Measurements from ENCODE around the gene TENM4. TPM values are rescaled to one million over a fixed set of nuclear protein-coding genes. Genes with fewer than 3 reads are reported as not detected.

The TENM4 gene
- total RNA-seq, 1 experiment from 2014 or later = 0.39 TPM

- Histone ChIP-seq H3K27me3 (ENCODE audit: control insufficient read depth, insufficient read depth, low read length) (peaks cover 3% of the 10 kb centered on the region; the same call in 1 of the 2 replicates), H3K27ac (ENCODE audit: low read length) (no peak overlapping the region), H3K36me3 (ENCODE audit: control insufficient read depth, insufficient read depth, low read length) (no peaks in the 10 kb centered on the region), H3K4me3 (ENCODE audit: low read depth in 2 of 2, low read length in 2 of 2) (no peak overlapping the region), H3K9me3 (ENCODE audit: control insufficient read depth, insufficient read depth, low read depth, low read length) (no peaks in the 10 kb centered on the region), H3K4me1 (ENCODE audit: control insufficient read depth, insufficient read depth, low read length) (no peaks in the 10 kb centered on the region)
- CTCF ChIA-PET = no interaction called here
- intact Hi-C loops (cut with micrococcal nuclease; ENCODE audit: unreplicated experiment) = no loop called here
- TF ChIP-seq POLR2AphosphoS5 (IDR thresholded peaks at IDR 0.05; ENCODE audit: low read depth, low read length) (no peak), SIN3A (IDR thresholded peaks at IDR 0.05; ENCODE audit: borderline replicate concordance, insufficient read depth, low read depth, low read length) (no peak), TCF7L2 (IDR thresholded peaks at IDR 0.05; ENCODE audit: low read depth, low read length) (no peak), CTCF (IDR thresholded peaks at IDR 0.05) (no peak)
- no peak for ATAC-seq
- in situ Hi-C loops (cut with HindIII; ENCODE audit: low pct_unique_long_range_greater_than_20kb, low sequenced_read_pairs) = no loop called here
- BruUV-seq (replicated peaks) = no TSS peak
- POLR2A ChIA-PET = no interaction called here
- DNase-seq (ENCODE audit: low read depth, low spot score) = no peak
Observed at GRCh38 chr11:78889698-78890097, 551.1 kb downstream of the TENM4 start.

GRCh38 chr11:78886616-78887015 is 554.2 kb downstream of the TENM4 start:
- ATAC-seq (no peak), DNase-seq (ENCODE audit: low read depth, low spot score) (no peak)
- no TSS peak for BruUV-seq (replicated peaks)
- no peak for TF ChIP-seq POLR2AphosphoS5 (IDR thresholded peaks at IDR 0.05; ENCODE audit: low read depth, low read length)
- no peak for TF ChIP-seq REST (IDR thresholded peaks at IDR 0.05; ENCODE audit: insufficient read depth in 1 of 2, low read depth in 2 of 2, low read length in 1 of 2)
- TF ChIP-seq CTCF (IDR thresholded peaks at IDR 0.05) = no peak
- no peak for TF ChIP-seq SIN3A (IDR thresholded peaks at IDR 0.05; ENCODE audit: borderline replicate concordance, insufficient read depth, low read depth, low read length)
- TF ChIP-seq TCF7L2 (IDR thresholded peaks at IDR 0.05; ENCODE audit: low read depth, low read length) = no peak
- Histone ChIP-seq H3K27ac (ENCODE audit: low read length) (no peak overlapping the region), H3K27me3 (ENCODE audit: control insufficient read depth, insufficient read depth, low read length) (peaks cover 3% of the 10 kb centered on the region; the same call in 1 of the 2 replicates), H3K9me3 (ENCODE audit: control insufficient read depth, insufficient read depth, low read depth, low read length) (no peaks in the 10 kb centered on the region), H3K4me3 (ENCODE audit: low read depth in 2 of 2, low read length in 2 of 2) (no peak overlapping the region), H3K36me3 (ENCODE audit: control insufficient read depth, insufficient read depth, low read length) (no peaks in the 10 kb centered on the region), H3K4me1 (ENCODE audit: control insufficient read depth, insufficient read depth, low read length) (no peaks in the 10 kb centered on the region)
- ChIA-PET POLR2A (no interaction called here), CTCF (no interaction called here)
- intact Hi-C loops (cut with micrococcal nuclease; ENCODE audit: unreplicated experiment) (no loop called here), in situ Hi-C loops (cut with HindIII; ENCODE audit: low pct_unique_long_range_greater_than_20kb, low sequenced_read_pairs) (no loop called here)
